Body of pancreas (tissue), 4 donors: ENCODE results near the gene LMBR1.

ENCODE experiments used
- CTCF ChIP-seq, 7 experiments: fragments of 450-650 bp in 4 of 7; fragments of 200-600 bp in 3 of 7; sonication (generic) in 3 of 7; IDR thresholded peaks; one replicate each; pipeline ENCODE4 v1.5.1; 2016 to 2019; ENCODE audit warnings: antibody characterized with exemption in 7 of 7
- POLR2A ChIP-seq, 3 donors: fragments of 450-650 bp; IDR thresholded peaks; one replicate each; pipeline ENCODE4 v1.6.1; 2016; ENCODE audit warnings: antibody characterized with exemption in 3 of 3, mild to moderate bottlenecking in 2 of 3

GRCh38 chr7:156833312-156833711 lies 59.7 kb downstream of the LMBR1 start:
- no peak for TF ChIP-seq CTCF (IDR thresholded peaks at IDR 0.05)
- no peak for TF ChIP-seq POLR2A (IDR thresholded peaks at IDR 0.05)
